ENCODE results near the gene STAM.

DNA sequence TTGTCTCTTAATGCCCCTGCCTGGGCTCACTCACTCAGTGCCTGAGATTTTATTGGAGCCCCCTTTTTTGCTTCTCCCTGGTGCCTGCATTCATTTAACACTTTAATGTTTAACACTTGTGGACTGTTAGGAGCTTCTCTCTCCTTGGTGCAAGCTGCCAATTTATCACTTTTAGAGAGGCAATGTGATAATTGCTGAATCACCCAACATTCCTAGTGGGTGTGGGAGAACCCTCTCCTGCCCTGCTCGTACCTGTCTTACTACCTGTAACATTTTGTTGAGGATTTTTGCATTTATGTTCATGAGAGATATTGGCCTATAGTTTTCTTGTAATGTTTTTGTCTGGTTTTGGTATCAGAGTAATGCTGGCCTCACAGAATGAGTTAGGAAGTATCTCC, 13.2 kb downstream of the STAM start:
- TF ChIP-seq RAD21 (IDR thresholded peaks at IDR 0.05; ENCODE audit: low read depth) (no peak), TAF1 (IDR thresholded peaks at IDR 0.05; ENCODE audit: low read depth) (no peak), FOXM1 (IDR thresholded peaks at IDR 0.05; ENCODE audit: borderline replicate concordance, low read depth) (no peak), CREB1 (IDR thresholded peaks at IDR 0.05; ENCODE audit: low read depth) (no peak), YY1 (IDR thresholded peaks at IDR 0.05; ENCODE audit: low read depth) (no peak), CEBPB (IDR thresholded peaks at IDR 0.05) (no peak)
- TF ChIP-seq, protein P1, sequence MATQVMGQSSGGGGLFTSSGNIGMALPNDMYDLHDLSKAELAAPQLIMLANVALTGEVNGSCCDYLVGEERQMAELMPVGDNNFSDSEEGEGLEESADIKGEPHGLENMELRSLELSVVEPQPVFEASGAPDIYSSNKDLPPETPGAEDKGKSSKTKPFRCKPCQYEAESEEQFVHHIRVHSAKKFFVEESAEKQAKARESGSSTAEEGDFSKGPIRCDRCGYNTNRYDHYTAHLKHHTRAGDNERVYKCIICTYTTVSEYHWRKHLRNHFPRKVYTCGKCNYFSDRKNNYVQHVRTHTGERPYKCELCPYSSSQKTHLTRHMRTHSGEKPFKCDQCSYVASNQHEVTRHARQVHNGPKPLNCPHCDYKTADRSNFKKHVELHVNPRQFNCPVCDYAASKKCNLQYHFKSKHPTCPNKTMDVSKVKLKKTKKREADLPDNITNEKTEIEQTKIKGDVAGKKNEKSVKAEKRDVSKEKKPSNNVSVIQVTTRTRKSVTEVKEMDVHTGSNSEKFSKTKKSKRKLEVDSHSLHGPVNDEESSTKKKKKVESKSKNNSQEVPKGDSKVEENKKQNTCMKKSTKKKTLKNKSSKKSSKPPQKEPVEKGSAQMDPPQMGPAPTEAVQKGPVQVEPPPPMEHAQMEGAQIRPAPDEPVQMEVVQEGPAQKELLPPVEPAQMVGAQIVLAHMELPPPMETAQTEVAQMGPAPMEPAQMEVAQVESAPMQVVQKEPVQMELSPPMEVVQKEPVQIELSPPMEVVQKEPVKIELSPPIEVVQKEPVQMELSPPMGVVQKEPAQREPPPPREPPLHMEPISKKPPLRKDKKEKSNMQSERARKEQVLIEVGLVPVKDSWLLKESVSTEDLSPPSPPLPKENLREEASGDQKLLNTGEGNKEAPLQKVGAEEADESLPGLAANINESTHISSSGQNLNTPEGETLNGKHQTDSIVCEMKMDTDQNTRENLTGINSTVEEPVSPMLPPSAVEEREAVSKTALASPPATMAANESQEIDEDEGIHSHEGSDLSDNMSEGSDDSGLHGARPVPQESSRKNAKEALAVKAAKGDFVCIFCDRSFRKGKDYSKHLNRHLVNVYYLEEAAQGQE (IDR thresholded peaks at IDR 0.05; ENCODE audit: low read depth), result no peak
- TF ChIP-seq, protein P2, sequence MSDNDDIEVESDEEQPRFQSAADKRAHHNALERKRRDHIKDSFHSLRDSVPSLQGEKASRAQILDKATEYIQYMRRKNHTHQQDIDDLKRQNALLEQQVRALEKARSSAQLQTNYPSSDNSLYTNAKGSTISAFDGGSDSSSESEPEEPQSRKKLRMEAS (IDR thresholded peaks at IDR 0.05), result no peak

Measured in Ishikawa (cell line).